ENCODE measurements around the gene SUPT16H.
"Not testable (repeated sequence)": the region's sequence is repeated elsewhere in the genome, so short reads cannot be mapped to it uniquely, and the experiment has no call there.

The SUPT16H gene

DNA sequence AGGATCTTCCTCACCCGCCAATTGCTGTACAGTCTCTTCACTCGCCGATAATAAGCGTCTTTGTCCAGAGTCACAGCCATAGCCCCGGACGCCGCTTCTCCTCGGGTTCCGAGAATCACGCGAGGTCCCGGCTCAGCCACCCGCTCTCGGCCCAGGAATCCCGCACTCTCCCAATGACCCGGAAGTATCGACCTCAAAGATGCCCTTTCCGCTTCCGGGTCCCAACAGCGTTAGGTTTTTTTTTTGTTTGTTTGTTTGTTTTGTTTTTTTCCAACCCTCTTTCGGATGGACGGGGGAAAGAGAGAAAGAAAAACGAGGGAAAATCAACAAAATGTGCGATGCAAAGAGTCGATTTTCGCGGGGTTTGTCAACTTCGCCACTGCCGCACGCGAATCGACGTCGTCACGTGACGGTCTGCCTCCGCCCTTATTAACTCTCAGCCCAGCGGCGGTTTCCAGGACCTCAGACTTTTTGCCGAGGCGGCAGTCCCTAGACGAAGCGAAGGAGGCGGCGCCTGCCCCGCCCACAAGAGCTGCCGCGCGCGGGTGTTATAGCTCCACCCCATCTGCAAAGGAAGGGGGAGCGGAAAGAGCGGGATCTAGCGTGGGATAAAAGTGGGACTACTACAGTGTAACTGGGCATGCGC is at the start of gene SUPT16H:
Gene SUPT16H, minus strand, starts transcription at position 172 of the 646 bp plus-strand sequence. Its CDS starts 92 bp downstream, at position 80.
- DNase-seq (ENCODE audit: low read depth): peak; percentile 87

DNA sequence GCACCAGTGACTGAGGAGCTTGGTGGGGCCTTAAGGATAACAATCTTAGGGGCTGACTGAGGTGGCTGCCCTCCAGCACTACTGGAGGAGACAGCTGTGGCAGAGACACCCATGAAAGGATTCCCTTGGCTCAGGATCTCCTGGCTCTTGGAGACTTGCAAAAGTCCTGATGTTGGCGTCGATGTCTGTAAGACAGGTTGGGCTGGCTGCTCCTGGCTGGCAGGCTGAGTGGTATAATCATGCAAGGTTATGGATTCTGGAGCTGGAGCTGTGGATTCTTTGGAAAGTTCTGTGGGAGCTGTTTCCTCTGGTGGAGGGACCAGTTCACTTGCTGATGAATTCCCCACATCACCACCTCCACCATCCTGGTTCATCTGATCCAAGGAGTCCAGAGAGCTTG is 47.3 kb upstream of the SUPT16H start:
- DNase-seq (ENCODE audit: low read depth): no peak

DNA sequence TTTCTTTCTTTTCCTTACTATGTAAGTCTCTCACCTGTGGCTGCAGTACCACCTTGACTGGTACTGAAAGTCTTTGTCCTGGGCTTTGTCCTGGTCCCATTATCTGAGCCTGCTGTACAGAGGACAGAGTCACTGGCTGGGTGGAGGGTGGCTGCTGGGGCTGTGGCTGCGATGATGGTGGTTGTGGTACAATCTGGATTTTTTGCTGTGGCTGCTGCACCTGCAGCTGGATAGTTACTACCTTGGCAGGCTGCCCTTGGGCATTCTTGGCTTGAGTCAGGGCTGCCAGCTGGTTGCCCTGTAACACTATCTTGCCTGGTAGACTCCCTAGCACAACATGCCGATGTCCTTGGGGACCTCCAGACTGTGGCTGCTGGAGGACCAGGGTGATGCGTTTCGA is 45.1 kb upstream of the SUPT16H start:
- no peak for DNase-seq (ENCODE audit: low read depth)

DNA sequence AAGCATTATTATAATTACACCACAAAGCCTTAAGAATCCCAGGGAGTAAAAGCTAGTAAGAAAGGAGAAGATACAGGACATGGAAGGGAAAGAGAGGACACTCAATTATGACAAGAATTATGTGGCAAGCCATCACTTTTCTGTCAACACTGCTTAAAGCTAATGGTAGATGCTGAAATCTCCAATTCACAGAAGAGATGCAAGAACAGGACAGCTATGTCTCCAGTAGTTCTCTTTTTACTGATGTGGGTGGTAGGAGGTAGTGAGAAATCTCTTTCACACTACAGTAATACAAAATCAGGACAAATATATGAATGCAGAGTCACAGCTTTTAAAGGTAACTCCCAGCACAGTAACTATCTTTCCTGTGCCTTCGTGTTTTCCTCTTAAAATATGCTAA is 42.9 kb upstream of the SUPT16H start:
- no peak for DNase-seq (ENCODE audit: low read depth)

DNA sequence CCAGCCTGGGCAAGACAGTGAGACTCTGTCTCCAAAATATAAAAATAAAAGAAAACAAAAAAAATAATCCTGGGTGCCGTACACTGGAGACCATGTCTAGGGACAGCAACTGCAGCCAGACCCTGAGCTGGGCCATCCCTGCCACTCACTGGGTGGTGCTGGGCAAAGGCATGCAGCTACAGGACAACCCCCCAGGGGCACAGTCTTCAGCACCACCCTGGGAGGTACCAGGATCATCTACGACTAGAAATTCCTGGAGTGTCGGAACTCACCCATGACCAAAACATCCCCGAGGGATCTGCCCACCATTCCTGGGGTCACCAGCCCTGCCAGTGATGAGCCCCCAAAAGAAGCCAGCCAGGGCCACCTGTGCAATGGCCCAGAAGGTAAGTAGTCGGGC is 35.7 kb upstream of the SUPT16H start:
- no peak for DNase-seq (ENCODE audit: low read depth)

DNA sequence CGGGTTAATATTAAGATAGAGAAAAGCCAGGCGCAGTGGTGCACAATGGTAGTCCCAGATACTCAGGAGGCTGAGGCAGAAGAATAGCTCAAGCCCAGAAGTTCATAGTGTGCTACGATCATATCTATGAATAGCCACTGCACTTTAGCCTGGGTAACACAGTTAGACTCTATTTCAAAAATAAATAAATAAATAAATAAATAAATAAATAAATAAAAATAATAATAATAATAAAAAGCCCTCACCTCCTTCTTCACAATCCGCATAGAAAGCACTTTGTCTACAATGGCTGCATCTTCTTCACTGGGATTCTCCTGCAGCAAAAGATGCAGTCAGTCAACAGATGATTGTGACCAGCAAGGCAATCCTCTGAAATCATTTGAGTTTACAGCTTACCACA is 31.5 kb upstream of the SUPT16H start:
- DNase-seq (ENCODE audit: low read depth): no peak

DNA sequence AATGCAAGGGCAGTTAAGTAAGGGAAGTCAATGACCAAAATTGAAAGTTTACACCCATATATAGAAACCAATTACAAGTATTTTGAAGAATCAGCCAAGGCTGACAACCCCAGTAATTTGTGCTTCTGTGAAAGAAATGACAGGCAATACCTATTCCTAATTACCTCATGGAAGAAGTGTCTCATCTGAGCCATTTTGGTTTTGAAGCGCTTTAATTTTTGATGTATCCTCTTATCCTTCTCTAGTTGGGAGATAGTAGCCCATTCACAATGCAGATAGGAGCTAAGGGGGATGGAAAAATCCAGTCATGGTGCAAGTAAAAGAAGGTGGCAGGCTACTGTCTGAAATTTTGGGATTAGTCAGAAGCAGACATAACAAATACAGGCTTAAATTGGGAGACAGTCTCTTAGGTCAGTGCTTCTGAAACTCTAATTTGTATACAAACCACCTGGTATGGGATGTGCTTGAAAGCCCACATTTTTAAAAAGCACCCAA is 30.4 kb upstream of the SUPT16H start:
- no peak for DNase-seq (ENCODE audit: low read depth)

DNA sequence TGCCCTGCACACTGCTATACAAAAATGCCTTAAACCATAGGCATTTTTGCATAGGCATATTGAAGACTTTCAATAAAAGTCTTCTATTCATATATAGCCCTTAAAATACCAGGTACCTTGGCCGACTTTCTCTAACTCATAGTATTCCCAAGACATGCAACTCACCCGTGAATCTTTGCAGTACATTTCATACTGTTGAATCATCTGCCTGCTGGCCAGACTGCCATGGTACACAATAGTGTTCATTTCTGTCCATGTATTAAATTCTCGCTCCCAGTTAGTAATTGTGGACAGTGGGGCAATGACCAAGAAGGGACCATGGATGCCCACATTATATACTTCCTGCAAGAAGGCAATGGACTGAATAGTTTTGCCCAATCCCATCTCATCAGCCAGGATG is 24.3 kb upstream of the SUPT16H start:
- DNase-seq (ENCODE audit: low read depth): peak; percentile 47

DNA sequence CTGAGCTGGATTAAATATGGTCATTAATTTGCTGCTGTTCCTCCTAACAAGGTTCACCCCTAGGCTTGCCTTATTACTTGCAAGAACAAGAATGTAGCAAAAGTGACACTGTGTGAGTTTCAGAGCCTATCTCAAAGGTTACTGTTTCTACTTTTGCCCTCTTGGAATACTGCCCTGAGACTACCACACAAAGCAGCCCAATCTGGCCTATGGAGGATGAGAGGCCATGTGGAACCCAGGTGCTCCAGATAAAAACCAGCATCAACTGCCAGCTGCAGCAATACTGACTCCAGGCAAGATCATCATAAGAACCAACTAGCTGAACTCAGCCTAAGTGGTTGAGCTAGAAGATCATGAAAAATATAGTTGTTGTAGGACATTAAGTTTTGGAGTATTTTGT is 22.4 kb upstream of the SUPT16H start:
- no peak for DNase-seq (ENCODE audit: low read depth)

DNA sequence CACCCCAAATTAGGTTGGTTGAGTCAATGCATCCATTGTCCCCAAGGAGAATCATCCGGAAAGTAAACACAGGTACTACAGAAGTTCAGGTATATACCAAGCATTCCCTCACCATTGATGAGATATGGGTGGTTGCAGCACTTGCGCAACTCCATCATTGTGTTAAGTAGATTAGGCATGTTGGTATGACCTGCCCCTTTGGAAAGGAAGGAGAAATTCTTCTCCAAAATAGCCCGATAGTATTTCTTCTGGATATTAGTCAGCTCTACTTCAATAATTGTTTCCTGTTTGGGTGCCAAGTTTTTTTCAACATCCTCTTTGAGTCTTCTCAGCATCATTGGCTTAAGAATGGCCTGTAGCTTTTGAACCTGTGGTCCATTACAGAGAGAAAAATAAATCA is 21.3 kb upstream of the SUPT16H start:
- no peak for DNase-seq (ENCODE audit: low read depth)

DNA sequence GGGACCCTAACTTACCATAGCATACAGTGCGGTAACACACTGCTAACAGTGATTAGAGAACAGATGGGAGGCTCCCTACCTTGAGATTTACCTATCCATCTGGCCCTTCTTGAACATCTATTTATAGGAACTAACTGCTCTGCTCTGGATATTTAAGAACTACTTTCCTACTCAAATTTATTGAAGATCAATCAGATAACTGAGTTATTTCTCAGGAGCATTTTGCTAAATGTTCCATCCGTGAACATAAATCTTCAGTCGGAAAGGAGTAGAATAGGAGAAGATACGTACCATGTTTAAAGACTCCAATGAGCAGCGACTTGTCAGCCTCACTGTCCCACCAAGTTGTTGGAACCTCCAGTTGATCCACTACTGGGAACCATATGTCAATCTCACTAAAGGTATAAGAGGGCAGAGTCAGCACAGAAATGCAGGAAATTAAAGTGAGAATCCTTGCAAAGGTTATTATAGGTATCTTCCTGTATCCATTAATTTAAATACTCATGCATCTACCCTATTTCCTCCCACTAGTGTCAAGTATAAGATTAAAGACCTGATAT is 15.6 kb upstream of the SUPT16H start:
- DNase-seq (ENCODE audit: low read depth): no peak

DNA sequence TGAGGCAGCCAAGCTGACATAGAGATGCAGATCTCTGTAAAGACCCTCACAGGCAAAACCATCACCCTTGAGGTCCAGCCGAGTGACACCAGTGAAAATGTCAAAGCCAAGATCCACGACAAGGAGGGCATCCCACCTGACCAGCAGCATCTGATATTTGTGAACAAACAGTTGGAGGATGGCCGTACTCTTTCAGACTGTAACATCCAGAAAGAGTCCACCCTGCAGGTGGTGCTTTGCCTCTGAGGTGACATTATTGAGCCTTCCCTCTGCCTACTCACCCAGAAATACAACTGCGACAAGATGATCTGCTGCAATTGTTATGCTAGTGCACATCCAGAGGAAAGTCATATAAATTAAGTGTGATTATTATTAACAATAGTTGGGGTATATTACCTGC is 15.1 kb upstream of the SUPT16H start:
- DNase-seq (ENCODE audit: low read depth): no peak

DNA sequence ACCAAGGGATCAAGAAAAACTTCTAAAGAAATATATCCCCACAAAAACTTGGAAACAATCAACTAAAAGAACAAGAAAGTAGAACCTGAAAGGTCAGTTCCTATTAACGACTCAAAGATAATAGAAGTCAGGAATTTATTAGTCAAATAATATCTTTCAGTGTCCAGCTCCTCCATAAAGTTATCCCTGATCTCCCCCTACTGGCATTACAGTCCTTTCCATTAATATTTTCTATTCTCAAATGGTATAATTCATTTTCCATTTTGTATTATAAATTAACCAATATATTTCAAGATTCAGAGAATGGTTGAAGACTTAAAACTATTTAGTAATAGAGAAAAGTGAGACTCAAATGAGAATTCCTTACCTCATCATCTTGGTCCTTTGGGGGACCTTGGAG is 11.6 kb upstream of the SUPT16H start:
- DNase-seq (ENCODE audit: low read depth): no peak

DNA sequence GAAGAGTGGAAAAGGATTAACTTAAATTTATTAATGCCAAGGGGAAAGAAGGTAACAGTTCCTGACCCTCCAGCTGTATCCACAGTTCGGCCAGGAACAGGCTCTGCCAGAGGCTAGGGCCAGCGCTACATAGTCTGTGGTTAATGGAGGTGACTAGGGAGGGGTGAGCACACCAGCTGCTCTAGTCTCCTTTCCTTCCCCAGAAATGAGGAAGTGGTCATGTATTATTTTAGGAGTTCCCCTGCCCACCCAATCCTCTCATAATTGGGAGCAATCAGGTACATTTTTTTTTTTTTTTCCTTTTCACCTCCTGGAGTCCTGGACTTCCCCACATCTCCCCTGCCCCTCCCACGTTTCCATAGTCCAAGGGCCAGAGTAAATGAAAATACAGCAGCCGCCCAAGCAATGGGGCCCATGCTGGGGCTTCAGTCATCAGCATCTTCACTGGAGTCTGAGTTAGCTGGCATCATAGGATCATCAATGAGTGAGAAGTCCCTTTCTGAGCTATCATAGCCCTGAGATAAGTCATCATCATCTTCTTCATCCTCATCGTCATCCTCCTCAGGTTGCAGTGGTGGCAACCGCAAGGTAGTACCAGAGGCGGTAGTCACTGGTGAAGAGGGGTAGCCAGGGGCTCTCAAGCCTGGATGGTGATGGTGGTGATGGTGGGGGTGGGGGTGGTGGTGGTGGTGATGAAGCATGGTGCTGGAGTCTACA is 1.5 kb upstream of the SUPT16H start:
- no peak for DNase-seq (ENCODE audit: low read depth)

DNA sequence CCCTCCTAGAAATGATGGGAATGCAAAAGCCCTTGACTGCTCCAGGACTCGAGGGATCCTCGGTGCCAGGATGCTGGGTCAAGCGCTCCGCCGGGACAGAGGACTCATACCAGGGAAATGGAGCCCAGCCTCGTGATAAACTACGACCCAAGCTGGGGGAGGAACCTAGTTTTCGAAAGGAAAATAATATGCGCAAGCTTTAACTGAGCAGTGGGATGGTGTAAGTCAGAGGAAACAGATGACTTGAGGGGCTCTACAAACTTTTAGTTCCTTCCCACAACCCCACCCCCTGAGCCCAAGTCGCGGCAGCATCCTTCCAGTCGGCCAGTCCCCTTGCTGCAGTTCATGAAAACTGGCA is 654 bp upstream of the SUPT16H start:
- no peak for DNase-seq (ENCODE audit: low read depth)

DNA sequence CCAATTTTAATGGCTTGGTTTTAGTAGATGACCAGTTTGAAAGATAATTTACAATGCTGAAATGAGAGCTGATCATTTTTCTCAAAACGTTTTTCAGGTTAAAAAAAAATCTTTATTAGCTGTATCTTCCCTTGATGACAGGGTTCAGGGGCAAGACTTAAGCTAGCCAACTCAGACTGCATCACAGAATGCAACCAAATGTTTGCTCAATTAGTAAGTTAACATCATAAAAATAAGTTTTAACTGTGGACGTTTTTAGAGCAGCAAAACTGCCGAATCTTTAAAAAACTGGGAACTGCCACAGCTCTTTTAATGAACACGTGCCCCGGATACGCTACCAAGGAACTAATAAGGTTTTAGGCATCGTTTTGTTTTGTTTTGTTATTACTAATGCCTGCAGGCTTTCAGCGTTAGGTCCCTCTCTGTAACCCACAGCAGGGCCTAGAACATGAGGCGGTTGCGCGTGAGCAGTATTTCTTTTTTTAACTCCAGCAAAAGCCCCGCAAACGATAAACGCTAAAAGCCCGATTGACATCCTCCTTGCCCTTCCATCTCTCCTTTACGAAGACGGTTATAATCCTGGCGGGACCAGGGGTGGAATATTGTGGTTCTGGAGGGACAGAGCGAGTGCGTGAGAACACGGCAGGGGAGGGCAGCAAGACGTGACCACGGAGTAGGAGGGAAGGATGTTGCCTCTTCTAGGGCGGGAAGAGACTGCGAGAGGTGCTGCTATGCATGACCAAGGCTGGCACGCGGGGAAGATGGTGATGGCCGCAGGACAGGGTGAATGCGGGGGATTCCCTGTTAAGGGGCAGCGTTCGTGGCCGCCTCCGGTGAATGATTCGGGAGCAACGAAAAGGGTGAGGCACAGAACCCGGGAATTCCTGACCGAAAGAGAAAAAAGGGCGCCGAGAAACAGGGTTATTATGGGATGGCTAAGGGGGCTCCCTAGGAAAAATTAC is 652 bp downstream of the SUPT16H start:
- DNase-seq (ENCODE audit: low read depth): peak; percentile 30

DNA sequence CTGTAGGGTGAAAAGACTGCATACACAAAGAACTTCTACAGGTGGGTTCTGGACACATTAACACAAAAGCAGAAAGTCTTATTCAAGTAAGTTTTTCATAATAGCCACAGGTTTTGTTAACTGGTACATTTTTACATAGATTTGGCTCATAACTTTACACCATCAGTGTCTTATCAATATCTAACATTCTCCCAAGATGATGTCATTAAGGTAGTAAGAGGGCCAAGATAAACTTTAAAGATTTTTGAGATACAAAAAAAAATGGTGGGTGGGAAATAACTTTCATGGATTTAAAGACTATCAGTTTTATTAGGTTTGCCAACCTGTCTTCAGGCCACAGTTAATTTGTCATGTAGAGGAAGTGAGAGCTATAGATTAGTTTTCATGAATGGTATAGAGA is 1.7 kb downstream of the SUPT16H start:
- no peak for DNase-seq (ENCODE audit: low read depth)

DNA sequence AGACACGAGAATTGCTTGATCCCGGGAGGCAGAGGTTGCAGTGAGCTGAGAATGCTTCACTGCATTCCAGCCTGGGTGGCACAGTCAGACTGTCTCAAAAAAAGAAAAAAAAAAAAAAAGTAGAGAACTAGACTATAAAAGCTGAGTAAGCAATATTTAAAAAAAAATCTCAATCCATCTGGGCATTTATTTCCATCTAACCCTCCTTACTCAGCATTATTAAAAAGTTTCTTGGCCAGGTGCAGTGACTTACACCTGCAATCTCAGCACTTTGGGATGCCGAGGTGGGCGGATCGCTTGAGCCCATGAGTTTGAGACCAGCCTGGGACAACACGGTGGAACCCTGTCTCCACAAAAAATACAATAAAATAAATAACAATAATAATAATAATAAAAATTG is 4.5 kb downstream of the SUPT16H start:
- DNase-seq (ENCODE audit: low read depth): no peak

DNA sequence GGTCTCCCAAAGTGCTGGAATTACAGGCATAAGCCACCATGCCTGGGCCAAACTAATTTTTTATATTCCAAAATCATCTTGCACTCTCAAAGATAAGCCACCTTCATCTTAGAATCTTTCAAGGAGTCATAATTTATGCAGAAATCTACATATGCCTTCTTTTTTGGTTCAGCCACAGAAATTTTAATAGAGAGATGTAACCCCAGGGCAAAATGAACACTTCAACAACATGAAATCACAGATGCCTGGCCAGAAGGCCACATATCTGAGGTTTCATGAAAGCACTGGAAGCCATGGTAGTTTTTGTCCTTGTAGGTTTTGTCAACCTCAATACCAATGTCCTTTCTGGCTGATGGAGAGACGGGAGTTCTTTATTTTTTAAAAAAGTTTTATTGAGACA is 9.8 kb downstream of the SUPT16H start:
- DNase-seq (ENCODE audit: low read depth): no peak

DNA sequence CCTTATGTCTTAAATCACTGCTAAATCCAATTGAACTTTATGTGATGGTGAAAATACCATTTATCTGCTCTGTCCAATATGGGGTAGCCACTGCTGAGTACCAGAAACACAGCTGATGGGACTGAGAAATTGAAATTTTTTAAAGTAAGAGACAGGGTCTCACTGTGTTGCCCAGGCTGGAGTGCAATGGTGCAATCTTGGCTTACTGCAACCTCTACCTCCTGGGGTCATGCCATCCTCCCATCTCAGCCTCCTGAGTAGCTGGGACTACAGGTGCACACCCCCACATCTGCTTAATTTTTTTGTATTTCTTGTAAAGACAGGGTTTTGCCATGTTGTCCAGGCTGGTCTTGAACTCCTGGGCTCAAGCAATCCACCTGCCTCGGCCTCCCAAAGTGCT is 11.0 kb downstream of the SUPT16H start:
- DNase-seq (ENCODE audit: low read depth): not testable (repeated sequence)

DNA sequence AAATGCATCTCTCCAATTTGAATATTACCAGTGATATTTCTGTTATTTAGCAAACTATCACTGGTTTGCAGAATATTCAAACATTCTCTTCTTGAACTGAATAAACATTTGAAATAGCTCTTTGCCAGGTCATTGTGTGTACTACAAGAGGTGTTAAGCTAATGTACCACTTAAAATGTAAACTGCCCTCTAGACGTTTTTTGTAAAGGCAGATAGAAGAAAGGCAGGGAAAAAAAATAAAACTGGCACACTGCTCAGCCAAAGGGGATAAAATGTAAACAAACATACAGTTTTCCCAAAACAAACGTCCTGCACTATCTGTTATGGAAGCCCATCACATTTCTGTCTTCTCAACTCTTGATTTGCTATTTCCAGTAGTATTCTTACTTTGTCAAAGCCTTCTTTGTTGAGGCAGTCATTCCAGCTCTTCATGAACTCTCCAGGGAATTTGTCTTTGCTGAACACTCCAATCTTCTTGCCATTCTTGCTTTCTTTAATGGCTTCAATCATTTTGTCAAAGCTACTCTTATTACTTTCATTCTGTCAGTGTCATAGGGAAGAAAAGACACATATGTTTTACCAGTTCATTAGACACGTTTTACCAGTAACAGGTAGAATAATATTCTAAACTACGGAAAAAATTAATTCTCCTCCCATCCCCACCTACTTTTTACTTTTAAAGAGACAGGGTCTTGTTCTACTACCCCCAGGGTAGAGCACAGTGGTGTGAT is 13.7 kb downstream of the SUPT16H start:
- DNase-seq (ENCODE audit: low read depth): no peak

Data from HS-5 (cell line).